HS-27A (cell line): ENCODE data around the gene CD68.
"Not testable (repeated sequence)": the region's sequence is repeated elsewhere in the genome, so short reads cannot be mapped to it uniquely, and the experiment has no call there.

Source experiments
- DNase-seq: peaks from one replicate; pipeline ENCODE4 v3.0.0-alpha.2; 2012; ENCODE audit warnings: low read depth, missing footprints

CD68 gene

GRCh38 chr17:7613769-7614424 is 34.5 kb downstream of the CD68 start:
- DNase-seq, result no peak

GRCh38 chr17:7614425-7615264 is 35.2 kb downstream of the CD68 start, which contains the start of gene FXR2:
FXR2 (minus strand) TSS chr17:7614897; CDS start chr17:7614532, 365 bp downstream.
- peak; percentile 95 for DNase-seq

GRCh38 chr17:7615265-7615747 is 35.9 kb downstream of the CD68 start:
- DNase-seq, result no peak

- no peak for DNase-seq
These were observed 39.2 kb downstream of the CD68 start for GRCh38 chr17:7618608-7619007.

- DNase-seq, result no peak
These were observed 41.4 kb downstream of the CD68 start for GRCh38 chr17:7620835-7621234.

- no peak for DNase-seq
These were observed 44.2 kb downstream of the CD68 start for GRCh38 chr17:7623661-7624060.

- not testable (repeated sequence) for DNase-seq
These were observed 46.3 kb downstream of the CD68 start for GRCh38 chr17:7625749-7626148.

- DNase-seq, result no peak
These were observed 46.9 kb downstream of the CD68 start for GRCh38 chr17:7626307-7626706.

GRCh38 chr17:7626956-7627249 is 47.5 kb downstream of the CD68 start:
- no peak for DNase-seq

GRCh38 chr17:7627250-7628121 is 48.0 kb downstream of the CD68 start, which contains the start of gene SAT2:
SAT2 (minus strand) TSS chr17:7627821; CDS start chr17:7627635, 186 bp downstream.
- DNase-seq, result peak; percentile 56

- DNase-seq, result no peak
These were observed 50.6 kb downstream of the CD68 start, which contains the start of gene SHBG for GRCh38 chr17:7629939-7630571. SHBG (plus strand) TSS chr17:7630135; CDS start chr17:7630173, 38 bp downstream.
